CD4-positive, alpha-beta T cell (primary cell): ENCODE measurements around the gene DCUN1D2. TPM values are rescaled to one million over a fixed set of nuclear protein-coding genes. Genes with fewer than 3 reads are reported as not detected.
A peak's percentile ranks its signal among the peaks of the same experiment; 100 is the strongest.

Source experiments
- ATAC-seq: fragments of 200-7000 bp; cut with Tn5 transposase; one replicate; pipeline ENCODE4 v1.10.0; 2022; ENCODE audit warnings: mild to moderate bottlenecking; ENCODE audit not compliant: poor library complexity
- CTCF ChIA-PET: fragments of 350-600 bp; sonication (Branson Sonifier 250); formaldehyde crosslinking; loops from one replicate; lab custom pipeline; 2021; ENCODE audit warnings: antibody characterized with exemption, inconsistent platforms; lab: Charles Lee
- POLR2A ChIA-PET: fragments of 350-600 bp; sonication (Branson Sonifier 250); formaldehyde crosslinking; loops from one replicate; lab custom pipeline; 2021; ENCODE audit warnings: antibody characterized with exemption, inconsistent platforms; lab: Charles Lee
- DNase-seq, 14 experiments: peaks; one replicate each; pipeline ENCODE4 v3.0.0-alpha.2; 2013 to 2020; ENCODE audit warnings: mixed read lengths in 2 of 14
- H3K27ac ChIP-seq, 2 donors: one replicate each; pipeline versions ENCODE4 v1.5.1 to v1.7.0; 2013; ENCODE audit warnings: low read length in 2 of 2, low read depth in 1 of 2, mild to moderate bottlenecking in 1 of 2
- H3K27me3 ChIP-seq, 2 experiments: 1 replicate in 1 of 2; 2 replicates in 1 of 2; pipeline versions ENCODE4 v1.6.1 to v1.7.0; 2013; ENCODE audit warnings: low read length in 2 of 2, control low read depth in 1 of 2, mild to moderate bottlenecking in 1 of 2, moderate library complexity in 1 of 2; ENCODE audit not compliant: insufficient read depth in 2 of 2, control insufficient read depth in 1 of 2
- H3K36me3 ChIP-seq: one replicate; pipeline ENCODE4 v1.6.1; 2013; ENCODE audit warnings: low read length, control low read depth; ENCODE audit not compliant: insufficient read depth
- H3K4me1 ChIP-seq: one replicate; pipeline ENCODE4 v1.6.1; 2013; ENCODE audit warnings: low read length, control low read depth; ENCODE audit not compliant: insufficient read depth
- H3K4me3 ChIP-seq: one replicate; pipeline ENCODE4 v1.5.1; 2013; ENCODE audit warnings: mild to moderate bottlenecking, low read length, moderate library complexity
- H3K9me3 ChIP-seq, 2 experiments: 1 replicate in 1 of 2; 2 replicates in 1 of 2; pipeline versions ENCODE4 v1.6.1 to v1.7.0; 2013; ENCODE audit warnings: low read length in 2 of 2, mild to moderate bottlenecking in 2 of 2, control low read depth in 1 of 2, moderate library complexity in 1 of 2; ENCODE audit not compliant: control insufficient read depth in 1 of 2, insufficient read depth in 1 of 2
- H3K27ac Mint-ChIP-seq: one replicate; pipeline ENCODE4 v1.8.0; 2020; ENCODE audit warnings: mixed read lengths
- H3K27me3 Mint-ChIP-seq: one replicate; pipeline ENCODE4 v1.8.0; 2021; ENCODE audit warnings: mixed read lengths
- H3K36me3 Mint-ChIP-seq: one replicate; pipeline ENCODE4 v1.8.0; 2021; ENCODE audit warnings: low read depth, mixed read lengths
- H3K4me1 Mint-ChIP-seq: one replicate; pipeline ENCODE4 v1.8.0; 2021; ENCODE audit warnings: low read depth, mixed read lengths
- H3K4me3 Mint-ChIP-seq: one replicate; pipeline ENCODE4 v1.8.0; 2020; ENCODE audit warnings: mild to moderate bottlenecking, mixed read lengths
- H3K9me3 Mint-ChIP-seq: one replicate; pipeline ENCODE4 v1.8.0; 2020; ENCODE audit warnings: mixed read lengths
- intact Hi-C, 2 experiments: fragments of 100-400 bp; cut with DNase I in 1 of 2; cut with micrococcal nuclease in 1 of 2; formaldehyde crosslinking; loops; one replicate each; pipeline versions ENCODE4 v1.15.1 to v1.9.0; 2023 to 2025; cut with DNase I, micrococcal nuclease
- total RNA-seq, 174 experiments: library from RNA in 2 of 174; stranded (reverse) in 2 of 174; gene quantifications; one replicate each; pipeline ENCODE4 v1.2.3 and lab custom pipeline; 2021 to 2026
- TF ChIP-seq, protein P1 (sequence below): fragments of 200-600 bp; IDR thresholded peaks from one replicate; pipeline ENCODE4 v1.8.0; 2022; ENCODE audit warnings: antibody characterized with exemption, mild to moderate bottlenecking

DCUN1D2 gene
- total RNA-seq, 2 experiments from 2014 or later, result 16.2 to 18.9 TPM

DNA sequence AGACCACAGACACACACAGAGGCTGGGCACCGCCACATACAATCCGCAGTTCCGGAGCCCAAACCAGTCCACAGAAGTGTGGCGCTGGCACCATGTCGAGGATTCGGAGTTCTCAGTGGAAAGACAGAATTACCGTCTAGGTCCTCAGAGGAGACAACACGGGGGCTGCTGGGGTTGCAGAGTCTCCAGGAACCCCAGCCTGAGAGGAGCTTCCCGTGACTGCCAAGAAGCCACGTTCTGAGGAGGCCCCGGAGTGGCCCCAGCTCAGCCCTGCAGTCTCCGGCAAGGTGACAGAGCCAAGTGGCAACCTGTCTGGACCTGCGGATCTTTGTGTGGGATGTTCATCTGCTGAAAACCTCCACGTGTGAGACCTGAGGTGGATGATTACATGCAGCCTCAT, 29.9 kb downstream of the DCUN1D2 start:
- Mint-ChIP-seq H3K27ac (no peak overlapping the region), H3K9me3 (no peaks in the 10 kb centered on the region), H3K27me3 (no peaks in the 10 kb centered on the region), H3K36me3 (peaks cover 66% of the 10 kb centered on the region), H3K4me3 (no peak overlapping the region), H3K4me1 (no peaks in the 10 kb centered on the region)
- Histone ChIP-seq H3K9me3 (no peaks in the 10 kb centered on the region), H3K36me3 (peaks cover 45% of the 10 kb centered on the region), H3K27ac (no peak overlapping the region), H3K4me3 (no peak overlapping the region), H3K27me3 (no peaks in the 10 kb centered on the region), H3K4me1 (peaks cover 3% of the 10 kb centered on the region)
- ChIA-PET POLR2A (no interaction called here), CTCF (no interaction called here)
- ATAC-seq (no peak), DNase-seq (no peak)
- TF ChIP-seq, protein P1, sequence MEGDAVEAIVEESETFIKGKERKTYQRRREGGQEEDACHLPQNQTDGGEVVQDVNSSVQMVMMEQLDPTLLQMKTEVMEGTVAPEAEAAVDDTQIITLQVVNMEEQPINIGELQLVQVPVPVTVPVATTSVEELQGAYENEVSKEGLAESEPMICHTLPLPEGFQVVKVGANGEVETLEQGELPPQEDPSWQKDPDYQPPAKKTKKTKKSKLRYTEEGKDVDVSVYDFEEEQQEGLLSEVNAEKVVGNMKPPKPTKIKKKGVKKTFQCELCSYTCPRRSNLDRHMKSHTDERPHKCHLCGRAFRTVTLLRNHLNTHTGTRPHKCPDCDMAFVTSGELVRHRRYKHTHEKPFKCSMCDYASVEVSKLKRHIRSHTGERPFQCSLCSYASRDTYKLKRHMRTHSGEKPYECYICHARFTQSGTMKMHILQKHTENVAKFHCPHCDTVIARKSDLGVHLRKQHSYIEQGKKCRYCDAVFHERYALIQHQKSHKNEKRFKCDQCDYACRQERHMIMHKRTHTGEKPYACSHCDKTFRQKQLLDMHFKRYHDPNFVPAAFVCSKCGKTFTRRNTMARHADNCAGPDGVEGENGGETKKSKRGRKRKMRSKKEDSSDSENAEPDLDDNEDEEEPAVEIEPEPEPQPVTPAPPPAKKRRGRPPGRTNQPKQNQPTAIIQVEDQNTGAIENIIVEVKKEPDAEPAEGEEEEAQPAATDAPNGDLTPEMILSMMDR, result no peak
- intact Hi-C loops, result no loop called here

DNA sequence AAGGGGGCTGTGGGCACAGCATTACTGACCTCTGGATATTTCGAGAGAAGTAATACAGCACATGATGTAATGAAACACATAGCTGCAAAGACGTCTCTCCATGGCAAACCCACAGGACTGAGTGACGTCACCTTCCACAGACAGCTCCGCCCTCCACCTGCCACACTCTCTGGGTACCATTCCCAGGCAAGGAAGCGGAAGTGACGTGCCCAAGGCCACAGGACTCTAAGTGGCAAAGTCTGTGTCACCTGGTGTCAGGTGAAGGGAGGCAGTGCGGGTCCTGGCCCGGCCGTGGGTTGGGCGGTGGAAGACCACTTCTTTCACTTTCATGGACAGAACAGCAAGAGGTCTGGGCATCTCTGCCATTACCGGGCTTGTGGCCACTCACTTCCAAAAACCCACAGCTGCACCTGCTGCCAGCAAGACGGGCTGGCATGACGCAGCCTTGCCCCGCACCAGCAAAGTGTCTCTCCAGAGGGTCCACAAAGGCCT, 30.4 kb downstream of the DCUN1D2 start:
- Histone ChIP-seq H3K4me3 (no peak overlapping the region), H3K36me3 (peaks cover 45% of the 10 kb centered on the region), H3K27ac (no peak overlapping the region), H3K27me3 (no peaks in the 10 kb centered on the region), H3K4me1 (no peaks in the 10 kb centered on the region), H3K9me3 (no peaks in the 10 kb centered on the region)
- H3K36me3 Mint-ChIP-seq, result peaks cover 65% of the 10 kb centered on the region
- ChIA-PET CTCF (no interaction called here), POLR2A (no interaction called here)
- DNase-seq, result no peak
- no peak for ATAC-seq
- H3K4me3 Mint-ChIP-seq, result no peak overlapping the region
- no peaks in the 10 kb centered on the region for H3K9me3 Mint-ChIP-seq
- no peak overlapping the region for H3K27ac Mint-ChIP-seq
- intact Hi-C loops, result no loop called here
- H3K4me1 Mint-ChIP-seq, result no peaks in the 10 kb centered on the region
- TF ChIP-seq, protein P1, result no peak
- H3K27me3 Mint-ChIP-seq, result no peaks in the 10 kb centered on the region

DNA sequence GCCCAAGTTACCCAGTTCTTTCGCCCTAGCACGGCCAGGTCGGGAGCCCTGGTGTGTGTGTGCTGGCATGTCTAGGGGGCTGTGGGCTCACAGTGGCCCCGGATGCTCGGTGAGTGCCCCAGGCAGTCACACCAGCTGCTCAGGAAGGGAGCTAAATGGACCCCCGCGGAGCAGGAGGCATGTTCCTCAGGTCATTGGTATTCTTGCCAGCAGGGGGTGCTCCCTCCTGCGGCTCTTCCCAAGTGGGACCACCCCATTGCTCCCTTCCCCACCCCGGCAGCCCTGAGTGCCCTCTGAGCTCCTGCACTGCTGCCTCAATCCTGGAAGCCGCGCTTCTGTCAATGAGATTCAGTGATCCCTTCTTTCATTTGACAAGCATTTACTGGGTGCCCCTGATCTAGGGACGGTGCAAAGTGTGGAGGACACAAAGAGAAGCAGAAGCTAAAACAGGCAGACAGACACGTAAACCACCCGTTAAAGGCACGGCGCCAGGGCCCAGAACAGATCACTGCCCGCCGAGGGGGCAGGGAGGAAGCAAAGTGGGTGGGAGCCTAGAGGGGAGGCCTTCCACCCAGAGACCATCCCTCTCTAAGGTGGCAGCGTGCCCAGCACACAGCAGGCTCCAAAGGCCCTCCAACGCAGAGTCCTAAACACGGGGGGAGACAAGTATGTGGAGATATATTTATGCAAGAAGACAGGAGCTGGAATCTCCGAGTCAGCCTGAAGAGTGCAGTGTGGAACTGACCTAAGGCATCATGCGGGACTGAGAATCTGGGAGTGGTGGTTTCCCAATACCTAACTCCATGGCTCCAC, 32.1 kb downstream of the DCUN1D2 start:
- no peak overlapping the region for H3K4me3 Mint-ChIP-seq
- POLR2A ChIA-PET, result no interaction called here
- H3K27ac Mint-ChIP-seq, result no peak overlapping the region
- Histone ChIP-seq H3K36me3 (peaks cover 45% of the 10 kb centered on the region), H3K27me3 (no peaks in the 10 kb centered on the region), H3K4me3 (no peak overlapping the region), H3K27ac (no peak overlapping the region), H3K9me3 (no peaks in the 10 kb centered on the region), H3K4me1 (no peaks in the 10 kb centered on the region)
- no peaks in the 10 kb centered on the region for H3K4me1 Mint-ChIP-seq
- ATAC-seq (no peak), DNase-seq (no peak)
- CTCF ChIA-PET, result no interaction called here
- H3K36me3 Mint-ChIP-seq, result peaks cover 67% of the 10 kb centered on the region
- H3K27me3 Mint-ChIP-seq, result no peaks in the 10 kb centered on the region
- TF ChIP-seq, protein P1, result peak; percentile 19
- intact Hi-C loops, result no loop called here
- H3K9me3 Mint-ChIP-seq, result no peaks in the 10 kb centered on the region
